NT2/D1 (cell line): ENCODE data around the gene PHRF1.

Experiments used
- SUZ12 ChIP-seq: IDR thresholded peaks from 2 replicates; pipeline ENCODE4 v1.6.1; 2011; ENCODE audit not compliant: insufficient read length, insufficient read depth; ENCODE audit errors: extremely low read depth
- YY1 ChIP-seq: IDR thresholded peaks from 2 replicates; pipeline ENCODE4 v1.6.1; 2011; ENCODE audit not compliant: insufficient read length, insufficient read depth
- ZNF274 ChIP-seq: IDR thresholded peaks from 2 replicates; pipeline ENCODE4 v1.6.1; 2011; ENCODE audit warnings: mild to moderate bottlenecking, low read depth, low read length

GRCh38 chr11:558503-558902 lies 17.8 kb upstream of the PHRF1 start:
- TF ChIP-seq YY1 (no peak), ZNF274 (no peak), SUZ12 (no peak)
